Fibroblast of lung (primary cell): ENCODE measurements around the gene SCUBE3.

Source experiments
- EZH2 ChIP-seq: IDR thresholded peaks from 2 replicates; pipeline ENCODE4 v1.5.1; 2012; ENCODE audit warnings: low read length, control low read depth, mild to moderate bottlenecking; ENCODE audit errors: missing control alignments
- TF ChIP-seq, protein P1 (sequence below), 2 donors: IDR thresholded peaks in 1 of 2; conservative IDR thresholded peaks in 1 of 2; 1 replicate in 1 of 2; 2 replicates in 1 of 2; pipeline ENCODE4 v1.5.1; 2011 to 2012; ENCODE audit warnings: low read length in 2 of 2, control low read depth in 1 of 2, inconsistent platforms in 1 of 2, low read depth in 1 of 2, mild to moderate bottlenecking in 1 of 2

DNA sequence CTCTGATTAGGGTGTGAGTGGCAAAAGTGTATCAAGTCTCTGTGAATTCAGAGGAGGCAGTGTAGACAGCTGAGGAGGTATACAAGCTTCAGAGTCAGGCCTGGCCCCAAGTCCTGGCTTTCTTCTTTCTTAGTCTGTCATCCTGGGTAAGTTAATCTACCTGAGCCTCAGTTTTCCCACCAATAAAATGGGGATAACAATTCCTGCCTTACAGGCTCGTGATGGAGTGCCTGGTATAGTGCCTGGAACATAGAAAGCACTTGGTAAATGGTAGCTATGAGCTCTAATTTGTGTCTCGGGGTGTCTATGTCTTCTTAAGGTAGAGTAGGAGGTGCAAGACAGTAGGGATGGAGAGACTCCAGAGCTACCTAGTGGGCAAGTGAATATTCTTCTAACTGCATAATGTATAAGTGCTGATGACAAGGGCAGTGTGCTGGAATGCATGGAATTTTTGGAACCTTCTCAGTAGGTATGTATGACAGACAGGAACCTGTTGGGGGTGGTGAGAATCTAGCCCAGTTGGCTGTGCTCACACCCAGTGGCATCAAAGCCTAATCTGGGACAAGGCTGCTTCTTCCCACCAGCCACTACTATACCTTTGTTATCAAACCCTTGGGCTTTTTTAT lies 4.0 kb upstream of the SCUBE3 start:
- TF ChIP-seq, protein P1, sequence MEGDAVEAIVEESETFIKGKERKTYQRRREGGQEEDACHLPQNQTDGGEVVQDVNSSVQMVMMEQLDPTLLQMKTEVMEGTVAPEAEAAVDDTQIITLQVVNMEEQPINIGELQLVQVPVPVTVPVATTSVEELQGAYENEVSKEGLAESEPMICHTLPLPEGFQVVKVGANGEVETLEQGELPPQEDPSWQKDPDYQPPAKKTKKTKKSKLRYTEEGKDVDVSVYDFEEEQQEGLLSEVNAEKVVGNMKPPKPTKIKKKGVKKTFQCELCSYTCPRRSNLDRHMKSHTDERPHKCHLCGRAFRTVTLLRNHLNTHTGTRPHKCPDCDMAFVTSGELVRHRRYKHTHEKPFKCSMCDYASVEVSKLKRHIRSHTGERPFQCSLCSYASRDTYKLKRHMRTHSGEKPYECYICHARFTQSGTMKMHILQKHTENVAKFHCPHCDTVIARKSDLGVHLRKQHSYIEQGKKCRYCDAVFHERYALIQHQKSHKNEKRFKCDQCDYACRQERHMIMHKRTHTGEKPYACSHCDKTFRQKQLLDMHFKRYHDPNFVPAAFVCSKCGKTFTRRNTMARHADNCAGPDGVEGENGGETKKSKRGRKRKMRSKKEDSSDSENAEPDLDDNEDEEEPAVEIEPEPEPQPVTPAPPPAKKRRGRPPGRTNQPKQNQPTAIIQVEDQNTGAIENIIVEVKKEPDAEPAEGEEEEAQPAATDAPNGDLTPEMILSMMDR (conservative IDR thresholded peaks at IDR 0.05 in 1 of 2, IDR thresholded peaks at IDR 0.05 in 1 of 2; ENCODE audit: low read depth in 1 of 2, low read length in 2 of 2) = no peak
- no peak for TF ChIP-seq EZH2
